ENCODE results near the gene PPFIA2.

The PPFIA2 gene

GRCh38 chr12:81333812-81334211 is 425.3 kb downstream of the PPFIA2 start:
- no peak for DNase-seq

GRCh38 chr12:81332054-81332453 is 427.1 kb downstream of the PPFIA2 start:
- DNase-seq: no peak

GRCh38 chr12:81330480-81330879 is 428.7 kb downstream of the PPFIA2 start:
- no peak for DNase-seq

GRCh38 chr12:81329085-81329484 is 430.1 kb downstream of the PPFIA2 start:
- DNase-seq: no peak

- no peak for DNase-seq
These were observed 431.7 kb downstream of the PPFIA2 start for GRCh38 chr12:81327425-81327824.

- DNase-seq: no peak
These were observed 434.1 kb downstream of the PPFIA2 start for GRCh38 chr12:81325086-81325485.

GRCh38 chr12:81314903-81315531 is 444.1 kb downstream of the PPFIA2 start:
- DNase-seq: no peak

- DNase-seq: no peak
These were observed 455.2 kb downstream of the PPFIA2 start for GRCh38 chr12:81303935-81304334.

- DNase-seq: no peak
These were observed 458.7 kb downstream of the PPFIA2 start for GRCh38 chr12:81300454-81300853.

- no peak for DNase-seq
These were observed 461.5 kb downstream of the PPFIA2 start for GRCh38 chr12:81297601-81298000.

GRCh38 chr12:81296556-81297305 is 462.4 kb downstream of the PPFIA2 start:
- no peak for DNase-seq

GRCh38 chr12:81295251-81295650 is 463.9 kb downstream of the PPFIA2 start:
- DNase-seq: no peak

GRCh38 chr12:81294325-81295190 is 464.6 kb downstream of the PPFIA2 start:
- DNase-seq: no peak

- no peak for DNase-seq
These were observed 470.5 kb downstream of the PPFIA2 start for GRCh38 chr12:81288651-81289050.

GRCh38 chr12:81284137-81284536 is 475.0 kb downstream of the PPFIA2 start:
- no peak for DNase-seq

- DNase-seq: no peak
These were observed 484.3 kb downstream of the PPFIA2 start for GRCh38 chr12:81274637-81275529.

GRCh38 chr12:81270385-81270784 is 488.8 kb downstream of the PPFIA2 start:
- DNase-seq: no peak

GRCh38 chr12:81263072-81263471 is 496.1 kb downstream of the PPFIA2 start:
- no peak for DNase-seq

- DNase-seq: no peak
These were observed 497.5 kb downstream of the PPFIA2 start for GRCh38 chr12:81261508-81262207.

- no peak for DNase-seq
These were observed 499.8 kb downstream of the PPFIA2 start for GRCh38 chr12:81259360-81259759.

GRCh38 chr12:81257947-81258551 is 501.1 kb downstream of the PPFIA2 start:
- no peak for DNase-seq

GRCh38 chr12:81255947-81256346 is 503.2 kb downstream of the PPFIA2 start:
- DNase-seq: no peak
